Amniotic epithelial cell (primary cell): Measurements from ENCODE around the gene PDGFC.

ENCODE experiments used
- DNase-seq: peaks from one replicate; pipeline ENCODE4 v3.0.0-alpha.2; 2010; ENCODE audit warnings: low read depth

Gene PDGFC

GRCh38 chr4:156974264-156974663 is 2.7 kb upstream of the PDGFC start:
- DNase-seq: peak; percentile 87

DNA sequence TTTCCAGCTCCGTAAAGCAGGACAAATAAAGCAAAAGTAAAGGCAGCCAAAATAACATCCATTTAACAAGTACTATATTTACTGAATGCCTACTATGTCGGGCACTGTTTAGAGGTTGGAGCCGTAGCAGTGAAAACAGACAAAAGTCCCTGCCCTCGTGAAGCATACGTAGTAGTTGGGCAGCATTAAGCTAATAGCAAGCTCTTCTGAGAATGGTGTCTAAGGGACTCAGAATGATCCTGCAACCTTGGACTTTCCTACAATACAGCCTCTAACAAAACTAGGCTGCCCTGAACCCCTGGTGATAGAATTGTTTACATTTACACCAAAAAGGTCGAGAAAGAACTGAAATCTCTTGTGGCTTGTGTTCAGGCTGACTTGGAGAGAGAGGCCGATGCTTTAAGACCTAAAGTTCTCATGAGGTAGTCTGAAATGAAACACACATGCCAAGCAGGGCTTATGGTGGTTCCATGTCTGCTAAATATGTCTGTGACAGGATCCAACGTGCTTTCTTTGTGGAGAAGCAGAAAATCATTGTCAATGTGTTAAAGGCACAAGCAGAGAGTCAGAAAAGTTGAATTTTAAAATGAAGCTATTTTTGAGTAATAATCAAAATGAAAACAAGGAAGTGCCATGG is 898 bp upstream of the PDGFC start:
- no peak for DNase-seq

DNA sequence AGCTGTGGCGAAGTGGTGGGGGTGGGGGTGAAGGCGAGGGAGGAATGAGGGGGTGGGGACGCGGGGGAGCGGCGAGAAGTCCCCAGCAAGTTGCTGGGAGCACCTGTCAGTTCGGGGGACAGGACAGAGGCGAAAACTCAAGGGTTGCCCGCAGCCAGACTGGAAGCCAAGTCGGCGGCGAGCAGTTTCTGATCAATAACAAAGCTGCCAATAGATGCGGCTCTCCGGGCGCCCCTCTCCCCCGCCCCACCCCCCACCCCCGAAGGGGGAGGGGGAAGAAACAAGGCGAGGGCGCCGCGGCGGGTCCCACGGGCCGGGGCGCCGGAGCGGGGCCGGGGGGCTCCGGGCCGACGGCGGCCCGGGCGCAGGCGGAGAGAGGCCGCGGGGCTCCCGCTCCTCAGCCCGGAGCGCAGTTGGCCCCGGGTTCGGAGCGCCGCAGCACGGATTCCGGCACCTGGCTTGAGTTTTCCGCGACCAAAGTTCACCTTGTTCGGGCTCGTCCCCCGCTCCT is 379 bp downstream of the PDGFC start:
- no peak for DNase-seq

GRCh38 chr4:156970501-156971164 is 966 bp downstream of the PDGFC start:
- peak; percentile 61 for DNase-seq

GRCh38 chr4:156969911-156970310 is 1.7 kb downstream of the PDGFC start:
- DNase-seq: no peak

GRCh38 chr4:156969101-156969500 is 2.5 kb downstream of the PDGFC start:
- DNase-seq: no peak

GRCh38 chr4:156968479-156968984 is 3.1 kb downstream of the PDGFC start:
- peak; percentile 81 for DNase-seq

DNA sequence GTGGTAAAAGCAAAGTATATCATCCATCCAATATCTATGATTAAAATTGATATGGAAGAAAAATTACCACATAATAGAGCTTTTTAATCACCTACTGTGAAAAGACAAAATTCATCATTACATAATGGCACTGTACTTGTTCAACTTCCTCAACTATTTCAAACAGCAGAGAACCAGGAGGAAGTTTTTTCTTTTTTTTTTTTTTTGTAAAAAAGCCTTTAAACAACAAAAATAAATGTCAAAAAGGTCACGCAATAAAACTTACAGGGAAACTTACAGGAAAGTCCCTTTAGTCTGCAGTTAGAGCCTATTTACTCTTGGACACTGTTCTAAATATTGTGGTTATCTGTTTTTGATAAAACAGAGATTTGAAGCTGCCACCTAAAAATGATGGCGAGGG is 4.8 kb downstream of the PDGFC start:
- DNase-seq: no peak

DNA sequence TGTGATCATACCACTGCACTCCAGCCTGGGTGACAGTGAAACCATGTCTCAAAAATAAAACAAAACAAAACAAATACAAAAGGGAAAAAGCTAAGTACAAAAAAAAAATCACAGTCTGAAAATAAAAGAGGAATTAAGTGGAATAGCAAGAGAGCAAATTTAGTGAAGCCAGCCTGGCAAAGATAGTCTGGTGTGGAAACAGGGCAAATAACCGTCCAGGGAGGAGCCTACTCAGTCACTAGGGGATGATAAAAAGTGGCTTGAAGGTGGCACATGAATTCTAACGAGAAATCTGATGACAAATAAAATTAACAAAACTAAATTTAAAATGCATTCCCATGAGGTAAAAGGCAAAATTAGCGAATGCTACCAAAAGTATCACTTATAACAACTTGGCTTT is 8.2 kb downstream of the PDGFC start:
- DNase-seq: no peak

GRCh38 chr4:156962528-156962974 is 9.0 kb downstream of the PDGFC start:
- peak; percentile 41 for DNase-seq

DNA sequence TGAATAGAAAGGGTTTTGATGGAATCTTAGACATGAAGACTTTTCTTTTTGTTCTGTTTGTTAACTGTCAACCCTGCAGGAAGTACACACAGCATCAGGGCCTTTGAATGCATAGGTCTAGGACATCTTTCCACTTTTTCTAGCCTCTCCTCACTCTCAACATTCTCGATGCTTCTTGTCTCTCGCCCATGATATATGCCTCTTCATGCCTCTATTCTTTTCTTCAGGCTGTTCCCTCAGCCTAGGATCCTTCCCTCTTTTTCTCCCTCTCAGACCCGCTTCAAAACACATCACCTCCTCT is 9.6 kb downstream of the PDGFC start:
- no peak for DNase-seq

DNA sequence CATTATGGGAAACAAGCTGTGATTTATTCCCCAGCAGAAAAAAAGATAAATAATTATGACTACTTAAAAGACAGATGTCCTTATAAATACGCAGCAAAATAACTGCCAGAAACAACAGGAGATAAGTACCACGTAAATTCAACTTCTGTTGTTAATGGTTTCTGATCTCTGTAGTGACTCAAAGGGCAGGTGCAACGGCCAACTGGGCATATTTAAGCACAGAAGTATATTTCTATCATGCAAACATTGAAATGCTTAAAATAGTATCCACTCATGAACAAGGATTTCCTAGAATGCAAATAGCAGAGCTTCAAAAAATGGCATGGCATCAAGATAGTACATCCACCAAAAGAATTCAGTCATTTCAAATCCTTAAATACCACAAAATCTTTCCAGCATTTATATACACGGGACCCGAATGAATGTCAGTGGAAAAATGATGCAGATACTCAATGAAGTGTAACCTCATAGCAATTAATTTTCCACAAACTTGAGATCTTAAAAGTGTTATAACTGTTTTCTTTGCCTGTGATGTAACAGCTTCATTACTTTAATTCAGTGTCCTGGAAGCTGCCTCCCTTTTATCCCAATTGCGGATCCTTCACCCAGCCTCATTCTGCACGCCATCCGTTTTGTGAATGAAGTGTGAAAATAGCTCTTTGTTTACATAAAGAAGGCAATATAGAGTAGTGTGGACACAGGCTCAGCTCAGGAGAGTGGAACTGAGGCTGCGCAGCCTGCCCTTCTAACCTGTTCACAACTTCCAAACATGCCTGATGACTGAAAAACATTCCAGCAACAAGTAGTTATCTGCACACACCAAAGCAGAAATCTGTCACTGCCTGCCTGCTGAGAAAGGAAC is 10.2 kb downstream of the PDGFC start:
- no peak for DNase-seq

GRCh38 chr4:156959298-156959702 is 12.3 kb downstream of the PDGFC start:
- DNase-seq: peak; percentile 72

GRCh38 chr4:156958276-156959074 is 13.1 kb downstream of the PDGFC start:
- DNase-seq: no peak

GRCh38 chr4:156957556-156957955 is 14.0 kb downstream of the PDGFC start:
- no peak for DNase-seq

DNA sequence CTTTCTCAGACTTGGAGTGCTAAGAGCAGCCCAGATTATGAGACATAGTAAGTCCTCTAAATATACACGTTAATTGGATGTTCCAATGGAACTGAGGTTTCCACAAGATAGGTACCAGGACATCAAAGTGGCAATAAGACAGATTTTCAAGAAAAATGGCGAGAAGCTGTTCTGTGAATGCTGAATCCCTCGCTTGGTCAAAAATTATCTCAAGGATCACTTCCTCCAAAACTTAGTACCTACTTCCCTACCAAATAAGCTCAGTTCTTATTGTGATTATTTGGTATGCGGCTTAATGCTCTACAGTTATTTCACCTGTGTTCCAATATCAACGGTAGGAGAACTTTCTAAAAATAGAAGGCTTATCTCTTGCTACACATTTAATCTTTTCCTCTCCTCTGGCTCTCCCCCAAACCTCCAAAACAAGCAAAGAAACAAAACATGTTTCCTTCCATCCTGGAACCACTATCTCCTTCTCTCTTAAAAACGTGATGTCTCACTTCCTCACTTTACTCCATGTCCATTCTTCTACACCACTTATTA is 14.7 kb downstream of the PDGFC start:
- DNase-seq: no peak

GRCh38 chr4:156956359-156956758 is 15.2 kb downstream of the PDGFC start:
- no peak for DNase-seq

DNA sequence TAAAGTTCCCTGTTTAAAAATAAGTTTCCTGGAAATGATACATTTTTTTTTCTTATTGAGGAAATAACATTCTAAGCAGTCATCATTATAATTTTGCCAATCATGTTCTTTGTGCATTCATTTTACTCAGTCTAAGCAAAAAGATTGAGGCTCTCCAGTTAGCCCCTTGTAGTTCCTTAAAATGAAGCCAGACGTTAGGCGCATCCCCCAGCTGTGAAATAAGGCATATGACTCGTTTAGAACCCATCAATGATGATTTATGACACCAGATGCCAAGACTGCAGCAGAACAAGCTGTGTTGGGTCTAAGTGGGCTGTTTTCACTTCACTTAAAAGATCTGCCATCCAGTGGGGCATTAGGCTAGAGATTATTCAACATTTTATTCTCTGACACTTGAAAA is 17.0 kb downstream of the PDGFC start:
- no peak for DNase-seq

DNA sequence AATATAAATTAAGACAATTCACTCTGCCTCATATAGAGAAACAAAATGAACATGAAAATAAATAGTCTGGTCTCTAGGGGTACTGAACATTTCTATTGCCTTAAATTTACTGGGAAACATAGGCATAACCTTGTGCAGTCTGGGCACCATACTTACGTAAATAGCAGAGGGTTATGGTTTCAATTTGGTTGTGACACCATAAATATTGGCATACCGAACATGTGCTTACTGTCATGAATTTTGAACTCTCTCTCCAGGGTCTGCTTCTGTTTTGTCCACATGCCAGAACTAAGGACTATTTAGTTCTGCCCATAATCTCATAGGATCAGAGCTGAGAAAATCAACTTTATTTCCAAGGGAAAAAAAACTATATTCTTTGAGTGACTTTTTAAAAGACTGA is 17.6 kb downstream of the PDGFC start:
- DNase-seq: no peak

GRCh38 chr4:156953001-156953400 is 18.6 kb downstream of the PDGFC start:
- no peak for DNase-seq

- no peak for DNase-seq
These were observed 19.4 kb downstream of the PDGFC start for GRCh38 chr4:156952078-156952759.
